ENCODE results near the gene CDK5. TPM values are rescaled to one million over a fixed set of nuclear protein-coding genes. Genes with fewer than 3 reads are reported as not detected.
A peak's percentile ranks its signal among the peaks of the same experiment; 100 is the strongest.
"Not testable (repeated sequence)": the region's sequence is repeated elsewhere in the genome, so short reads cannot be mapped to it uniquely, and the experiment has no call there.

The CDK5 gene
- polyA plus RNA-seq, 12 donors: 7.7 to 12.7 (median 8.8) TPM; not detected in 2

DNA sequence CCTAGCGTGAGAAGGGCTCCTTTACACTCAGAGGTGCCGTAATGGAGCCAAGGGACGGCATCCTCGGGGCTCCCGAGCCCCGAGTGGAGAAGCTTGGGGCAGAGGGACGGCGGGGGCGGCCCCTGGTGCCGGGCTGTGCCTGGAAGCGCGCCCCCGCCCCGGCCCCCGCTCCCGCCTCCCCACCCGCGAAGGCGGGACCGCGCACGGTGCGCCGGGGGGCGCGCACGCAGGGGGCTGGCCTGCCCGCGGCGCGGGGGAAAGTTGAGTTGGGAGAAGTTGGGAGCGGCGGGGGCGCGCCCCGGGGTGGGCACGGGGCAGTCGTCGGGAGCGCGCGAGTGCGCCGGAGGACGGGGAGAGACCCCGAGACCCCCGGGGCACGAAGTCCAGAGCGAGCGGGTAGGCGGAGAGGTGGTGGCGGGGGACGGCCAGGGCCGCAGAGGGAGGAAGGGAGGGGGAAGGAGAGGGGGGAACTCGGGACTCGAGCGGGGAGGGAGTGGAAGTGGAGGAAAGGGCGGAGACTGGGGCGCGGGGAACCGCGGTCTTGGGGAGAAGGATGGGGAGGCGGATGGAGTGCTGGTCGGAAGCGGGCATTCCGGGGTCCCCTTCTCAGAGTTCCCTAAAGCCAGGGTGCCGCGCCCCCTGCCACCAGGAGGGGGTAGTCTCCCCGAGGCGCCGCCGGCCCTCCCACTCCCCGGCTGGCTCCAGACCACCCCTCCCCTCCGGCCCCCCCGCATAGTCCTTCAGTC lies 1.8 kb upstream of the CDK5 start, which contains the start of gene SLC4A2:
Gene SLC4A2, plus strand, starts transcription at position 223 of the 746 bp plus-strand sequence. CDS start 2,399 bp downstream, outside the sequence.
- peak; percentile 77 for DNase-seq

DNA sequence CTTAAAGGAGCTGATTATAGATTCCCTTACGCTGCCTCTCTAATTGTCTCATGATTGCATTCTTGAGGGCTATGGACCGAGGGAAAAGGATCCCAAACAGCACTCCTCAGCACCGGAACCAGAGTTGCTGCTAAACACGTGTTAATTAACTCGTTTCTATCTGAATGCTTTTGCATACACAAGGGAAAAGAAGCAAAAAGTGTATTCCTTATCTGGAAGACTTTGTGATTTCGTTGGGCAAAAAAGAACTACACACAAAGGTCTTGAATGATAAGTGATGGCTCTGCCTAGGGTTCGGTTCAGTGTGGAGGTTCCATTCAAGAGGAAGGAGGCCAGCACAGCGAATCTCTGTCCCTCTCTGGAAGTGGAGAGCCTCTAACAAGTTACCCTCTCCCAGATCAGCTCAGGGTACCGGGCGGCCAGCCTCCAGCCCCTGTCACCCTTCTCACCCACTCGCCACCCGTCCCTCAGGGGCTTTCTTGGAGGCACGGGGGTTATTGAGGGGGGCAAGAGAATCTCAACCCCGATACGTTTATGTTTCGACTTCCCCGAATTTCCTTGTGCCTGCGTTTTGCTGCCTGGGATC lies 1.2 kb upstream of the CDK5 start:
- no peak for DNase-seq

GRCh38 chr7:151057989-151058780 lies 488 bp upstream of the CDK5 start:
- peak; percentile 99 for DNase-seq

DNA sequence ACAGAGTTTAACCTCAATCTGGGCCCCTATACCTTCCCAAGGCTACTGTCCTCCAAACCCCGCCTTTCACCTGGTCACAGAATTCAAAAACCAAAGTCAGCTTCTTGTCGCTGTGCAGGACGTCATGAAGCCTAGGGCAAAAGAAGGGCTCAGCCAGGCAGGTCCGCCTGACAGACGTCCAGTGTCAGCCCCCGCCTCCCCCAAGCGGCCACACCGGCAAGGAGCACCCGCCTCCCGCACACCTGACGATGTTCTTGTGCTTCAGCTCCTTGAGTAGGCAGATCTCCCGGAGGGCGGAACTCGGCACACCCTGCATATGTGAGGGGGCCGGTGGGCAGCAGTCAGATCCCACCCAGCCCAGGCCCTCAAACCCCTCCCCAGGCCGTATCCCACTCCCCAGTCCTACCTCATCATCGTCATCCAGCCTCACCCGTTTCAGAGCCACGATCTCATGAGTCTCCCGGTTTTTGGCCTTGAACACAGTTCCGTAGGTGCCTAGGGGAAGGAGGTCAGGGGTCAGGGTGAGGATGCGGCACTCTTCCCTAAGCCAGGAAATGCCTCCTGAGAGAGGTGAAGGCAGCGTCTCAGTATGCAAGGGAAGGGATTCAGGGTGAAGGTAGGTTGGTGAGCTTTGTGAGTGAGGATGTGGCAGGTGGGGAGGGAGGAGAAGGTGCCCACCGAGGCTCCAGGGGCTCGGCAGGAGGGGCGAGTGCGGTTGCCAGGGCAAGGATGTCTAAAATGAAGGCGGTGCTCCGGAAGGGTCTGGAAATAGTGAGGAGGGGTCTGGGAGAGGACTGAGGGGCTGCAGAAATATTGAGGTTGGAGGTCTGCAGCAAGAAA lies 811 bp downstream of the CDK5 start:
- no peak for DNase-seq

- no peak for DNase-seq
These were observed 1.4 kb downstream of the CDK5 start for GRCh38 chr7:151056283-151056665.

DNA sequence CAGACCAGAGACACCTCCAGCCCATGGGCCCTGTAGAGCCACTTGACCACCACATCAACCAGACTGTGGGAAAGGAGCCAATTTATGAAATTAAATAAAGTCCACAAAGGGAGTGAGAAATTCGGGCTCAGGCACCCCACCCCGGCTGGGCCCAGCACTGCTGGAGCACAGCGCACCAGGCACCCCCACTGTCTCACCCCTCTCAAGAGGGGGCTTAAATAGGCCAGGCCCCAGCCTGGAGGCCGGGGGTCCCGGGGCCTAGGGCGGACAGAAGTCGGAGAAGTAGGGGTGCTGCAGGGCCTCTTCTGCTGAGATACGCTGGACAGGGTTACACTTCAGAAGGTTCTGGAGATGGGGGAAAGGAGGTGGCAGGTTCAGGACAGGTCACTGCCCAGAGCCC lies 3.9 kb downstream of the CDK5 start:
- DNase-seq: no peak

DNA sequence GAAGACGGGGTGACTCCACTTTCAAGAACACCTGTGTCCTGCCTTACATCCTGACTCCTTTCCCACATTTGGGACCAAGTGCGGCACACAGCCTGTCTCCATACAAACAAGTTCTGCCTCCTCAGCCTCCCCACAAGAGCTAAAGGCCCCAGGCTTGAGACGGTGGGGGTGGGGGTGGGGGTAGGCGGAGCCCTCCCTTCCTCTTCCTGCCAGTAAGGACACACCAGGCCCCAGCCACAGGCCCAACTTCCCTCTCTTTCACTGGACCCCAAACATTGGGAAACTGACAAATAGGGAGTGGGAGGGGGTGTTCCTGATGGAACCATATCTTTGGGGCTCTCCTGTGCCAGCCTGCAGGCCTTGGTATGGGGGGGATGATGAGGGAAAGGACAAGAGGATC lies 4.6 kb downstream of the CDK5 start:
- no peak for DNase-seq

DNA sequence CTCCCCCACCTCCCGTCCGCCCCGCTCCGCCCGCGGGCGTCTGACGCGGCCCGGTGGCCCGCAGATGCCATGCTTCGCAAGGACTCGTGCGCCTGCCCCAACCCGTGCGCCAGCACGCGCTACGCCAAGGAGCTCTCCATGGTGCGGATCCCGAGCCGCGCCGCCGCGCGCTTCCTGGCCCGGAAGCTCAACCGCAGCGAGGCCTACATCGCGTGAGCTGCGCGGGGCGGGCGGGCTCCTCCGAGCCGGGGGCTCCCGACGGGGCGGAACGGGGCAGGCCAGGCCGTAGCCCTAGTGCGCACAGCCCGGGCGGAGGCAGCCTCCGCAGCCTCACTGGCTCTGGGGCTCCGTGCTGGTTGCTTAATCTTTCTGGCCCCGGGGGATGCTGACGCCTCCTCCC lies 6.6 kb downstream of the CDK5 start:
- peak; percentile 74 for DNase-seq

- DNase-seq: no peak
These were observed 8.7 kb downstream of the CDK5 start for GRCh38 chr7:151048911-151049463.

- DNase-seq: no peak
These were observed 9.5 kb downstream of the CDK5 start, which contains the start of gene ASIC3 for GRCh38 chr7:151047976-151048815. TSS of gene ASIC3 (plus strand) at chr7:151048531. CDS start at chr7:151048886, 355 bp downstream.

- no peak for DNase-seq
These were observed 10.8 kb downstream of the CDK5 start for GRCh38 chr7:151046603-151047573.

GRCh38 chr7:151045967-151046366 lies 11.7 kb downstream of the CDK5 start:
- no peak for DNase-seq

- DNase-seq: no peak
These were observed 12.4 kb downstream of the CDK5 start for GRCh38 chr7:151045262-151045661.

DNA sequence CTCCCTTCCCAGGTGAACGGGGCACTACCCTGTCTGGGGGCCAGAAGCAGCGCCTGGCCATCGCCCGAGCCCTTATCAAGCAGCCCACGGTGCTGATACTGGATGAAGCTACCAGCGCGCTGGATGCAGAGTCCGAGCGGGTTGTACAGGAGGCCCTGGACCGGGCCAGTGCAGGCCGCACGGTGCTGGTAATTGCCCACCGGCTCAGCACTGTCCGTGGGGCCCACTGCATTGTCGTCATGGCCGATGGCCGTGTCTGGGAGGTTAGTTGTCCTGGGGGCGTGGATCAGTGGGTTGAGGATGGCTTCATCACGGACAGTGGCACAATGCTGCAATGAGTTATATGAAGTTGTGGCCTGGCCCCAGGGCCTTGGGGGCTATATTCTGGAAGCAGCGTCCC lies 13.7 kb downstream of the CDK5 start:
- DNase-seq: no peak

DNA sequence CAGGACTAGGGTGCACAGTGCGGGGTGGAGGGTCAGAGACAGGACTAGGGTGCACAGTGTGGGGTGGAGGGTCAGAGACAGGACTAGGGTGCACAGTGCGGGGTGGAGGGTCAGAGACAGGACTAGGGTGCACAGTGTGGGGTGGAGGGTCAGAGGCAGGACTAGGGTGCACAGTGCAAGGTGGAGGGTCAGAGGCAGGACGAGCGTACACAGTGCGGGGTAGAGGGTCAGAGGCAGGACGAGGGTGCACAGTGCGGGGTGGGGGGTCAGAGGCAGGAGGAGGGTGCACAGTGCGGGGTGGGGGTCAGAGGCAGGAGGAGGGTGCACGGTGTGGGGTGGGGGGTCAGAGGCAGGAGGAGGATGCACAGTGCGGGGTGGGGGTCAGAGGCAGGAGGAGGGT lies 14.2 kb downstream of the CDK5 start:
- DNase-seq: not testable (repeated sequence)

DNA sequence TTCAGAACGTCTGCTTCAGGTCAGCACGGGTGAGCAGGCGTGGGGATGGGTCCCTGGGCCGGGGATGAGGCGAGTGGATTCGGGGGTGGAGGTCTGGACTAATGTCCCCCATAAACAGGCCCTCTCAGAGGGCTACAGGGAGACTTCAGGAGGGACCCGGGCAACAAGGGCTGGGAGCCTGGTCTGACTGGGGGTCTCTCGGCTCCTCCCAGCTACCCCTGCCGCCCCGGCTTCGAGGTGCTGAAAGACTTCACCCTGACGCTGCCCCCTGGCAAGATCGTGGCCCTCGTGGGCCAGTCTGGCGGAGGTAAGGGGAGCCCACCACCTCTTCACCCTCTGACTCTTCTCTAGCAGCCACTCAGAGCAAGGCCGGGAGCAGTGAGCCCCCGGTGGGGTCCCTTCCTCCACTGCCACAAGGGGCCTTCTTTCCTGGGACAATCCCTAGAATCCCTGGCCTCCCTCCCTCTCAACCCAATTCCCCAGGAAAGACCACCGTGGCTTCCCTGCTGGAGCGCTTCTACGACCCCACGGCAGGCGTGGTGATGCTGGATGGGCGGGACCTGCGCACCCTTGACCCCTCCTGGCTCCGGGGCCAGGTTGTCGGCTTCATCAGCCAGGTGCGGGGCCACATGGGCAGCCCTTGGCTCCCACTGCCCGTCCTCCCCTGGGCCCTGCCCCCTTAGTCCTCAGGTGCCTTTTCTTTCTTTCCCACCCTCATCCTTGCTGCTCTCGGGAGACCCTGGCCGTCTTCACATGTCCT lies 16.9 kb downstream of the CDK5 start:
- DNase-seq: no peak

GRCh38 chr7:151039850-151040548 lies 17.7 kb downstream of the CDK5 start:
- no peak for DNase-seq
